Measurements from ENCODE around the gene TIAM1.

DNA sequence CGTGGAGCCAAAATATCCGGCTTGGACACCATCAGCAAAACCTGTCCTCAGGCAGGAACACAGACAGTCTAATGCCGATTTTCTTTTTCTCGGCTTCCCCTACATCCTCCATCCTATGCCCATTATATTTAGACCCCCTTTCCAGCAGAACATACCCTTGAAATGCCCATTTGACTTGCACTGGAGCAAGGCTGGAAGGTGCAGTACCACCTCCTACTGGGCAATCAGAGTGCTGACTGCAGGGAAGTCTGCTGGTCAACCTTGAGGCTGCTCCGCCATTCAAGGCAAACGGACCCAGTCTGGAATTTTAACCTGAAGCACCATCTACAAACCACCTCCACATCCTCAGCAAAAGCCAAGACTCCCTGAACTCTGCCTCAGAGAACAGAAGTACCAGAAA lies 79.5 kb downstream of the TIAM1 start:
- TF ChIP-seq GATA2 (IDR thresholded peaks at IDR 0.05; ENCODE audit: low read depth, low read length) = no peak
- no peak for TF ChIP-seq GATA3 (IDR thresholded peaks at IDR 0.05; ENCODE audit: low read depth, low read length)

Data from SH-SY5Y (cell line).